Measurements from ENCODE around the gene TTLL4.

Gene TTLL4

GRCh38 chr2:218710687-218711549 is at the start of gene TTLL4:
Gene TTLL4 (plus strand): TSS chr2:218710835. CDS start chr2:218737677, 26,842 bp downstream.
- DNase-seq (ENCODE audit: low read depth, low spot score): peak; percentile 84

- DNase-seq (ENCODE audit: low read depth, low spot score): no peak
These were observed 48.3 kb upstream of the TTLL4 start for GRCh38 chr2:218662377-218662776.

GRCh38 chr2:218662827-218663226 is 47.8 kb upstream of the TTLL4 start:
- no peak for DNase-seq (ENCODE audit: low read depth, low spot score)

- DNase-seq (ENCODE audit: low read depth, low spot score): no peak
These were observed 46.7 kb upstream of the TTLL4 start for GRCh38 chr2:218663901-218664300.

- no peak for DNase-seq (ENCODE audit: low read depth, low spot score)
These were observed 46.0 kb upstream of the TTLL4 start for GRCh38 chr2:218664653-218665052.

- no peak for DNase-seq (ENCODE audit: low read depth, low spot score)
These were observed 39.5 kb upstream of the TTLL4 start for GRCh38 chr2:218671097-218671653.

GRCh38 chr2:218671654-218672566 is 38.7 kb upstream of the TTLL4 start, which contains the start of the genes RNF25 and STK36:
Gene RNF25 (minus strand): TSS chr2:218672002. CDS start chr2:218671970, 32 bp downstream.
Gene STK36 (plus strand): TSS chr2:218672086. CDS start chr2:218672830, 744 bp downstream.
- peak; percentile 62 for DNase-seq (ENCODE audit: low read depth, low spot score)

- DNase-seq (ENCODE audit: low read depth, low spot score): no peak
These were observed 31.5 kb upstream of the TTLL4 start for GRCh38 chr2:218679119-218679518.

GRCh38 chr2:218680061-218680460 is 30.6 kb upstream of the TTLL4 start:
- no peak for DNase-seq (ENCODE audit: low read depth, low spot score)

- peak; percentile 33 for DNase-seq (ENCODE audit: low read depth, low spot score)
These were observed 23.1 kb upstream of the TTLL4 start for GRCh38 chr2:218687400-218688060.

- no peak for DNase-seq (ENCODE audit: low read depth, low spot score)
These were observed 19.4 kb upstream of the TTLL4 start for GRCh38 chr2:218691234-218691633.

- DNase-seq (ENCODE audit: low read depth, low spot score): no peak
These were observed 16.1 kb upstream of the TTLL4 start for GRCh38 chr2:218694405-218695145.

- no peak for DNase-seq (ENCODE audit: low read depth, low spot score)
These were observed 11.8 kb upstream of the TTLL4 start for GRCh38 chr2:218698885-218699284.

- no peak for DNase-seq (ENCODE audit: low read depth, low spot score)
These were observed 8.8 kb upstream of the TTLL4 start for GRCh38 chr2:218701806-218702205.

GRCh38 chr2:218703341-218703740 is 7.3 kb upstream of the TTLL4 start:
- DNase-seq (ENCODE audit: low read depth, low spot score): no peak

GRCh38 chr2:218708086-218708485 is 2.5 kb upstream of the TTLL4 start:
- no peak for DNase-seq (ENCODE audit: low read depth, low spot score)

- no peak for DNase-seq (ENCODE audit: low read depth, low spot score)
These were observed 727 bp upstream of the TTLL4 start for GRCh38 chr2:218709908-218710307.

- no peak for DNase-seq (ENCODE audit: low read depth, low spot score)
These were observed 325 bp upstream of the TTLL4 start for GRCh38 chr2:218710334-218710686.

- DNase-seq (ENCODE audit: low read depth, low spot score): no peak
These were observed 905 bp downstream of the TTLL4 start for GRCh38 chr2:218711550-218711929.

GRCh38 chr2:218713922-218714321 is 3.3 kb downstream of the TTLL4 start:
- DNase-seq (ENCODE audit: low read depth, low spot score): no peak

- DNase-seq (ENCODE audit: low read depth, low spot score): no peak
These were observed 5.4 kb downstream of the TTLL4 start for GRCh38 chr2:218716070-218716469.
